GM04504 (cell line): Measurements from ENCODE around the gene ATOX1.
"Not testable (repeated sequence)": the region's sequence is repeated elsewhere in the genome, so short reads cannot be mapped to it uniquely, and the experiment has no call there.

Source experiments
- DNase-seq: peaks from one replicate; pipeline ENCODE4 v3.0.0-alpha.2; 2012; ENCODE audit warnings: low read depth

The ATOX1 gene

GRCh38 chr5:151733358-151734063 is 24.9 kb downstream of the ATOX1 start:
- DNase-seq = peak; percentile 64

GRCh38 chr5:151730381-151730780 is 28.1 kb downstream of the ATOX1 start:
- no peak for DNase-seq

- not testable (repeated sequence) for DNase-seq
Measured at GRCh38 chr5:151729597-151729996, 28.8 kb downstream of the ATOX1 start.

GRCh38 chr5:151724360-151724759 is 34.1 kb downstream of the ATOX1 start:
- DNase-seq = no peak

- DNase-seq = no peak
Measured at GRCh38 chr5:151722546-151722945, 35.9 kb downstream of the ATOX1 start.

- no peak for DNase-seq
Measured at GRCh38 chr5:151721812-151722391, 36.5 kb downstream of the ATOX1 start.

GRCh38 chr5:151721087-151721646 is 37.3 kb downstream of the ATOX1 start:
- no peak for DNase-seq

- no peak for DNase-seq
Measured at GRCh38 chr5:151720215-151720614, 38.2 kb downstream of the ATOX1 start.

- no peak for DNase-seq
Measured at GRCh38 chr5:151719228-151720000, 39.0 kb downstream of the ATOX1 start.

- DNase-seq = no peak
Measured at GRCh38 chr5:151718646-151719045, 39.8 kb downstream of the ATOX1 start.

GRCh38 chr5:151718153-151718552 is 40.3 kb downstream of the ATOX1 start:
- DNase-seq = no peak

- DNase-seq = no peak
Measured at GRCh38 chr5:151717416-151717815, 41.0 kb downstream of the ATOX1 start.

GRCh38 chr5:151709109-151709735 is 49.2 kb downstream of the ATOX1 start:
- no peak for DNase-seq

GRCh38 chr5:151708126-151708525 is 50.3 kb downstream of the ATOX1 start:
- no peak for DNase-seq

GRCh38 chr5:151707567-151707966 is 50.9 kb downstream of the ATOX1 start:
- DNase-seq = no peak

- DNase-seq = no peak
Measured at GRCh38 chr5:151706906-151707305, 51.5 kb downstream of the ATOX1 start.

GRCh38 chr5:151703780-151704179 is 54.7 kb downstream of the ATOX1 start:
- no peak for DNase-seq

- DNase-seq = no peak
Measured at GRCh38 chr5:151703227-151703626, 55.2 kb downstream of the ATOX1 start.

GRCh38 chr5:151700820-151701219 is 57.6 kb downstream of the ATOX1 start:
- DNase-seq = no peak

- no peak for DNase-seq
Measured at GRCh38 chr5:151700296-151700695, 58.1 kb downstream of the ATOX1 start.

- DNase-seq = peak; percentile 98
Measured at GRCh38 chr5:151699071-151699901, 59.1 kb downstream of the ATOX1 start.
